HL-60/S4 treated with phorbol 12-myristate 13-acetate at 8.2 ng/mL for 4 days and 3 days (cell line): Measurements from ENCODE around the gene FASN.

ENCODE experiments used
- in situ Hi-C: fragments of 300-500 bp; cut with MboI; formaldehyde crosslinking; loops from 2 replicates; pipeline ENCODE4 v1.15.0; 2022; ENCODE audit warnings: low sequenced_read_pairs

Gene FASN

GRCh38 chr17:82118168-82118814, 20.3 kb upstream of the FASN start:
- in situ Hi-C loops: no loop called here

- in situ Hi-C loops: no loop called here
These were observed 19.4 kb upstream of the FASN start for GRCh38 chr17:82117139-82118090.

GRCh38 chr17:82116246-82116645, 18.2 kb upstream of the FASN start:
- in situ Hi-C loops: no loop called here

GRCh38 chr17:82114872-82115271, 16.8 kb upstream of the FASN start:
- in situ Hi-C loops: no loop called here

- in situ Hi-C loops: no loop called here
These were observed 16.4 kb upstream of the FASN start for GRCh38 chr17:82114447-82114846.

- in situ Hi-C loops: no loop called here
These were observed 15.9 kb upstream of the FASN start for GRCh38 chr17:82113941-82114340.

- in situ Hi-C loops: no loop called here
These were observed 15.4 kb upstream of the FASN start for GRCh38 chr17:82113422-82113821.

GRCh38 chr17:82112914-82113311, 14.9 kb upstream of the FASN start:
- in situ Hi-C loops: no loop called here

- in situ Hi-C loops: no loop called here
These were observed 14.3 kb upstream of the FASN start for GRCh38 chr17:82112181-82112913.

GRCh38 chr17:82110298-82110697, 12.3 kb upstream of the FASN start:
- in situ Hi-C loops: no loop called here

- in situ Hi-C loops: no loop called here
These were observed 11.0 kb upstream of the FASN start for GRCh38 chr17:82108961-82109475.

- in situ Hi-C loops: no loop called here
These were observed 10.5 kb upstream of the FASN start for GRCh38 chr17:82108496-82108945.

- in situ Hi-C loops: no loop called here
These were observed 10.0 kb upstream of the FASN start for GRCh38 chr17:82108038-82108437.

GRCh38 chr17:82107341-82107860, 9.4 kb upstream of the FASN start:
- in situ Hi-C loops: no loop called here

- in situ Hi-C loops: no loop called here
These were observed 8.8 kb upstream of the FASN start for GRCh38 chr17:82106688-82107305.

GRCh38 chr17:82105882-82106687, 8.0 kb upstream of the FASN start:
- in situ Hi-C loops: no loop called here

GRCh38 chr17:82105417-82105881, 7.4 kb upstream of the FASN start:
- in situ Hi-C loops: no loop called here

- in situ Hi-C loops: no loop called here
These were observed 6.9 kb upstream of the FASN start for GRCh38 chr17:82104797-82105416.
